Activated CD8-positive, alpha-beta memory T cell treated with anti-CD3 and anti-CD28 coated beads, Interleukin-2, amount 10 ng/mL, durations not matched to agents 7 days and 5 days (primary cell): Measurements from ENCODE around the gene TMC5. TPM values are rescaled to one million over a fixed set of nuclear protein-coding genes. Genes with fewer than 3 reads are reported as not detected.
"Not testable (repeated sequence)": the region's sequence is repeated elsewhere in the genome, so short reads cannot be mapped to it uniquely, and the experiment has no call there.

Experiments
- ATAC-seq: fragments of 150-1000 bp; cut with Tn5 transposase; one replicate; pipeline ENCODE4 v1.10.0; 2021; ENCODE audit warnings: moderate library complexity
- CTCF ChIA-PET: fragments of 350-600 bp; sonication (Branson Sonifier 250); formaldehyde crosslinking; loops from one replicate; lab custom pipeline; 2021; ENCODE audit warnings: antibody characterized with exemption; lab: Charles Lee
- DNase-seq: peaks from one replicate; pipeline ENCODE4 v3.0.0-alpha.2; 2020
- H3K27ac Mint-ChIP-seq: one replicate; pipeline ENCODE4 v1.8.0; 2021; ENCODE audit warnings: mild to moderate bottlenecking, mixed read lengths
- H3K27me3 Mint-ChIP-seq: one replicate; pipeline ENCODE4 v1.8.0; 2021; ENCODE audit warnings: mixed read lengths
- H3K36me3 Mint-ChIP-seq: one replicate; pipeline ENCODE4 v1.8.0; 2021; ENCODE audit warnings: mild to moderate bottlenecking, mixed read lengths
- H3K4me1 Mint-ChIP-seq: one replicate; pipeline ENCODE4 v1.8.0; 2021; ENCODE audit warnings: mixed read lengths
- H3K4me3 Mint-ChIP-seq: one replicate; pipeline ENCODE4 v1.8.0; 2021; ENCODE audit warnings: mild to moderate bottlenecking, moderate library complexity, mixed read lengths
- H3K9me3 Mint-ChIP-seq: one replicate; pipeline ENCODE4 v1.8.0; 2022; ENCODE audit warnings: low read depth, mixed read lengths
- total RNA-seq, 2 experiments: library from RNA; stranded (reverse); gene quantifications; one replicate each; pipeline ENCODE4 v1.2.3, GENCODE V29; 2021

Gene TMC5
- total RNA-seq, 2 experiments from 2014 or later, result 0.09 TPM; not detected in 1

DNA sequence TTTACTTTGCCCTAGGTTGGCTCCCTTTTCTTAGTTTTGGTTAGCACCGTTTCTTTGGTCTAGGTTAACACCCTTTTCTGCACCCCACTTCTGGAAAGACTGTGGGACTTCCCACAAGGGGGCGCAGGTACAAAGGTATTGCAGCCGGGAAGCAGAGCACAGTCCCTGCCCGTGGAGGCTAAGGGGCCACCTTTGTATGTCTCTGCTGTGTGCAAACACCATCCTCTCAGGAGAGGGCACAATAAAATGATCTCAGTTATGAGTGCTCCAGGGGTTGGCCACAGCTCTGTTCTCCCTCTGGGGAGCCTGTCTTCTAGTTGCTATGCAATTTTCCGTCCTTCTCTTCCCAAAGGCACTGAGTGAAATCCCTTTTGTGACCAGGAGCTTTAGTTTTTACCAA is 28.4 kb upstream of the TMC5 start:
- Mint-ChIP-seq H3K9me3 (no peaks in the 10 kb centered on the region), H3K4me1 (peaks cover 5% of the 10 kb centered on the region), H3K36me3 (no peaks in the 10 kb centered on the region), H3K27me3 (peaks cover 38% of the 10 kb centered on the region), H3K4me3 (no peak overlapping the region), H3K27ac (no peak overlapping the region)
- DNase-seq, result peak; percentile 72
- peak; percentile 82 for ATAC-seq
- CTCF ChIA-PET, result interaction anchor here (1.0 to 3.0 kb wide), 4 partner anchors 9 to 167 kb away, joined by 3 to 21 read pairs (median 6); partner anchors contain the start of gene VPS35L

DNA sequence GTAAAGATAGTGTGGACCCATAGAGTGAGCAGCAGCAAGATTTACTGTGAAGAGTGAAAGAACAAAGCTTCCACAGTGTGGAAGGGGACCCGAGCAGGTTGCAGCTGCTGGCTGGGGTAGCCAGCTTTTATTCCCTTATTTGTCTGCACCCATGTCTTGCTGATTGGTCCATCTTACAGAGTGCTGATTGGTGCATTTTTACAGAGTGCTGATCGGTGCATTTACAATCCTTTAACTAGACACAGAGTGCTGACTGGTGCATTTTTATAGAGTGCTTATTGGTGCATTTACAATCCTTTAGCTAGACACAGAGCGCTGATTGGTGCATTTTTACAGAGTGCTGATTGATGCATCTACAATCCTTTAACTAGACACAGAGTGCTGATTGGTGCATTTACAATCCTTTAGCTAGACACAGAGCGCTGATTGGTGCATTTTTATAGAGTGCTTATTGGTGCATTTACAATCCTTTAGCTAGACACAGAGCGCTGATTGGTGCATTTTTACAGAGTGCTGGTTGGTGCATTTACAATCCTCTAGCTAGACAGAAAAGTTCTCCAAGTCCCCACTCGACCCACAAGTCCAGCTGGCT is 26.4 kb upstream of the TMC5 start:
- H3K36me3 Mint-ChIP-seq, H3K4me1 Mint-ChIP-seq, H3K4me3 Mint-ChIP-seq, CTCF ChIA-PET, ATAC-seq, DNase-seq, H3K27ac Mint-ChIP-seq, H3K9me3 Mint-ChIP-seq: not testable (repeated sequence)
- H3K27me3 Mint-ChIP-seq, result peaks cover 32% of the 10 kb centered on the region

- Mint-ChIP-seq H3K27ac (no peak overlapping the region), H3K27me3 (peaks cover 41% of the 10 kb centered on the region), H3K4me3 (no peak overlapping the region), H3K4me1 (peaks cover 4% of the 10 kb centered on the region), H3K9me3 (no peaks in the 10 kb centered on the region), H3K36me3 (no peaks in the 10 kb centered on the region)
- CTCF ChIA-PET, result no interaction called here
- ATAC-seq (no peak), DNase-seq (no peak)
Observed at GRCh38 chr16:19392352-19392751, 25.3 kb upstream of the TMC5 start.

DNA sequence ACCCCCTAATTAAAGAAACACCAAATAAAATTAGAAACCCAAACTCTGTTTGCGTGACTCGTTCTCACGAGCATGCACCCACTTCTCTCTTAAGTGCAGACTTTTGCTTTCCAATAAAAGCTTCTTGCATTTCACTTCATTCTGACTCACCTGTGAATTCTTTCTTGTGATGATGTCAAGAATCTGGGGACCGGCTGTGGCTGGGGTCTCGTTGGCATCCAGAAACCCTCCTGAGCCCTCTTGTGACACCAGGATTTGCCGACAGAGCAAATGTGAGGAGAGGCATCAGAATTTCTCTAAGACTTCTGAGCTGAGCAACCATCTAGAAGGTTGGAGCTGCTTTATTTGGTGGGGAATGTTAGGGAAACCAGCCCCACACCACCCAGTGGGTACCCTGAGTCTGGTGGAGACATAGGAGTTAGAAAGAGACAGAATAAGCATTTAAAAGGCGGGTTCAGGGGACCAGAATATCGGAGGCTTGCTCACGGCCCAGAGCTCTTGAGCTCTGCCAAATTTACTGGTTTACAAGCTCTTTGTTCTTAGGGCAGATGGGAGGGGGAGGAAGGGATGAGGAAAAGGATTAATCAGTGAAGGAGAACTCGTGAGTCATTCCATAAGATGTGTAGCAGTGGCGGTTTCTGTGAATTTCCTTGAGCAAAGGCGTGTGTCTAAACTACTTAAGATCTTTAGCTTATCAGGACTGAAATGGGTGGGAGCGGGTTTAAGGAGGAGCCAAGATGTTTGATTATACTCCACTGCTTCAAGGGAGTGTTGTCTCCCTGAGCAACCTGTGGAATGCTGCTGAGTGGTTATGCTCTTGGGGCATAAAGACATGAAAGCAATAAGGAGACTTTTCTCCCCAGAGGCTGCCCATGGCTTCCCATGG is 24.2 kb upstream of the TMC5 start:
- DNase-seq, result no peak
- Mint-ChIP-seq H3K27me3 (peaks cover 35% of the 10 kb centered on the region), H3K9me3 (no peaks in the 10 kb centered on the region), H3K36me3 (no peaks in the 10 kb centered on the region), H3K4me3 (no peak overlapping the region), H3K27ac (no peak overlapping the region), H3K4me1 (peaks cover 4% of the 10 kb centered on the region)
- ATAC-seq, result no peak
- CTCF ChIA-PET, result interaction anchor here (1.1 kb wide), 1 partner anchor 11 kb away, joined by 3 read pairs; no protein-coding TSS in a partner anchor

GRCh38 chr16:19395646-19396267 is 21.9 kb upstream of the TMC5 start:
- not testable (repeated sequence) for H3K9me3 Mint-ChIP-seq, H3K4me1 Mint-ChIP-seq, DNase-seq, H3K4me3 Mint-ChIP-seq, H3K27ac Mint-ChIP-seq, H3K36me3 Mint-ChIP-seq, ATAC-seq
- peaks cover 35% of the 10 kb centered on the region for H3K27me3 Mint-ChIP-seq
- CTCF ChIA-PET, result interaction anchor here (1.8 kb wide), 1 partner anchor 107 kb away, joined by 4 read pairs; no protein-coding TSS in a partner anchor

DNA sequence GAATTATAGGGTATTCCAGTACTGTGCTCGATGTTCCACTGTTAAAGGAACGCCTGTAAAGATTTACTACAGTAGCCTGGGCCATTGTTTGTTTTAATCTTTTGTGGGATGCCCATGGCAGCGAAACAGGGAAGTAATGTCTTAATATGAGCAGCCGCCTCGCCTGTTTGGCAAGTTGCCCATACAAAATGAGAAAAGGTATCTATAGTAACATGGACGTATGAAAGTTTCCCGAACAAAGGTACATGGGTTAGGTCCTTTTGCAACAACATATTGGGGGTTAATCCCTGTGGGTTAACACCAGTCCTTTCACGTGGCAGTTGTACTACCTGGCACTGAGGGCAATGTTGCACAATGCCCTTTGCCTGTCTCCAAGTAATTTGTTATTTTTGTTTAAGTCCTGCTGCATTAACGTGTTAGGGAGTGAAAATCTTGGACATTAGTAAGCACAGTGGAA is 21.1 kb upstream of the TMC5 start:
- ATAC-seq (no peak), DNase-seq (no peak)
- Mint-ChIP-seq H3K36me3 (no peaks in the 10 kb centered on the region), H3K9me3 (peaks cover under 1% of the 10 kb centered on the region), H3K27ac (no peak overlapping the region), H3K4me3 (no peak overlapping the region), H3K27me3 (peaks cover 35% of the 10 kb centered on the region), H3K4me1 (no peaks in the 10 kb centered on the region)
- CTCF ChIA-PET, result interaction anchor here (1.8 kb wide), 1 partner anchor 106 kb away, joined by 4 read pairs; no protein-coding TSS in a partner anchor

- CTCF ChIA-PET, result interaction anchor here (1.8 kb wide), 1 partner anchor 105 kb away, joined by 4 read pairs; no protein-coding TSS in a partner anchor
- not testable (repeated sequence) for H3K9me3 Mint-ChIP-seq, DNase-seq, H3K4me1 Mint-ChIP-seq, H3K27ac Mint-ChIP-seq, ATAC-seq, H3K36me3 Mint-ChIP-seq, H3K4me3 Mint-ChIP-seq
- peaks cover 35% of the 10 kb centered on the region for H3K27me3 Mint-ChIP-seq
Observed at GRCh38 chr16:19397373-19397772, 20.3 kb upstream of the TMC5 start.

- CTCF ChIA-PET, result no interaction called here
- Mint-ChIP-seq H3K27me3 (peaks cover 35% of the 10 kb centered on the region), H3K36me3 (no peaks in the 10 kb centered on the region)
Observed at GRCh38 chr16:19400711-19401110, 17.0 kb upstream of the TMC5 start.

GRCh38 chr16:19406891-19407491 is 10.7 kb upstream of the TMC5 start:
- Mint-ChIP-seq H3K27ac (no peak overlapping the region), H3K9me3 (peaks cover 2% of the 10 kb centered on the region), H3K4me1 (peaks cover 5% of the 10 kb centered on the region), H3K27me3 (peaks cover 52% of the 10 kb centered on the region), H3K36me3 (peaks cover 1% of the 10 kb centered on the region), H3K4me3 (no peak overlapping the region)
- no peak for ATAC-seq
- no peak for DNase-seq
- CTCF ChIA-PET, result no interaction called here

More at GRCh38 chr16:19400711-19401110, 17.0 kb upstream of the TMC5 start:
- ATAC-seq (no peak), DNase-seq (no peak)
- H3K27ac Mint-ChIP-seq, result no peak overlapping the region
- H3K9me3 Mint-ChIP-seq, result peaks cover 4% of the 10 kb centered on the region
- no peak overlapping the region for H3K4me3 Mint-ChIP-seq
- no peaks in the 10 kb centered on the region for H3K4me1 Mint-ChIP-seq

DNA sequence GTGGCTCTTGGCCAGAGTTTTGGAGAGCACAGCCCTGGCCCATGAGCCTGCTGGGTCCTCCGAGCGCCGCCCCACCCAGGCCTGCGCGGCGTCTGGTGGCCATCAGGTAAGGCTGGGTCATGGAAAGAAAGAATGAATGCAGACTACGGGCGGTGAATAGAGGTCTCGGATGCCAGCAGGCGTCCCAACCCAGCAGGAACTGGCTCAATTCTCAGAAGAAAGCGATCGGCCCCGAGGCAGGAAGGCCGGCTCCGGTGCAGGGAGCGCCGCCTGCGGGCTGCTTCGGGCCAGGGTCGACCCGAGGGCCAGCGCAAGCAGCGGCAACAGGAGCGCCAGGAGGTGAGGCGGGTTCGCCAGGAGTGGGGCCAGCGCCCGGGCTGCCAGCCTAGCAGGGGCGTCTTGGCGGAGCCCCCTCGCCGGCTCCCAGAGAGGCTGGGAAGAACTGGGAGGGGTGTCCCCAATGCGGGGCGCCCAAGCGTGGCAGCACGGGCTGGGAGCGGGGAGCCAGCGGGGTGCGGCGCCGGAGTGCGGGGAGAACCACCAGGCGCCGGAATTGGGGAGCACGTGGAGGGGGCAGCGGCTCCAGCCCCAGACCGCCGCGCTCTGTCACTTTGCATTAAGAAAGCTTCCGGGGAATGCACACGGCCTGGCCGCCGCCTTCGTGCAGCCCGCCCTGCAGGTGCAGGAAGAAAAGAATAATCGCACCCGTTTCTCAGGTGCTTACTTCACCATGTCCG is 7.1 kb upstream of the TMC5 start:
- no peak overlapping the region for H3K27ac Mint-ChIP-seq
- peaks cover 48% of the 10 kb centered on the region for H3K27me3 Mint-ChIP-seq
- CTCF ChIA-PET, result no interaction called here
- H3K36me3 Mint-ChIP-seq, result peaks cover 1% of the 10 kb centered on the region
- H3K9me3 Mint-ChIP-seq, result no peaks in the 10 kb centered on the region
- ATAC-seq (peak; percentile 63), DNase-seq (peak; percentile 42)
- H3K4me3 Mint-ChIP-seq, result peak overlapping the region; percentile 36
- H3K4me1 Mint-ChIP-seq, result peaks cover 5% of the 10 kb centered on the region

GRCh38 chr16:19411298-19411697 is 6.4 kb upstream of the TMC5 start:
- Mint-ChIP-seq H3K4me3 (peak overlapping the region; percentile 36), H3K27ac (no peak overlapping the region), H3K4me1 (peaks cover 5% of the 10 kb centered on the region), H3K9me3 (no peaks in the 10 kb centered on the region), H3K27me3 (peaks cover 47% of the 10 kb centered on the region), H3K36me3 (peaks cover 1% of the 10 kb centered on the region)
- DNase-seq, result no peak
- CTCF ChIA-PET, result no interaction called here
- no peak for ATAC-seq

DNA sequence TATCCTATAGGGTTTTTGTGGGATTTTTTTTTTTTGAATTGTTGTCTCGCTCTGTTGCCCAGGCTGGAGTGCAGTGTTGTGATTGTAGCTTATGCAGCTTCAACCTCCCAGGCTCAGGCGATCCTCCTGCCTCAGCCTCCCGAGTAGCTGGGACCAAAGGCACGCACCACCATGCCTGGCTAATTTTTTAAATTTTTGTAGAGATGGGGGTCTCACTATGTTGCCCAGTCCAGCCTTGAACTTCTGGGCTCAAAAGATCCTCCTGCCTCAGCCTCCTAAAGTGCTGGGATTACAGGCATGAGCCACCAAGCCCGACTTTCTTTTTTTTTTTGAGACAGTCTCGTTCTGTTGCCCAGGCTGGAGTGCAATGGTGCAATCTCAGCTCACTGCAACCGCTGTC is 5.6 kb upstream of the TMC5 start:
- DNase-seq, H3K9me3 Mint-ChIP-seq, H3K27ac Mint-ChIP-seq, ATAC-seq, H3K4me1 Mint-ChIP-seq, H3K4me3 Mint-ChIP-seq, CTCF ChIA-PET, H3K36me3 Mint-ChIP-seq: not testable (repeated sequence)
- peaks cover 44% of the 10 kb centered on the region for H3K27me3 Mint-ChIP-seq
